ENCODE data around the gene C4orf17. TPM values are rescaled to one million over a fixed set of nuclear protein-coding genes. Genes with fewer than 3 reads are reported as not detected.

Gene C4orf17
- total and polyA plus RNA-seq, 2 of the 8 experiments (the other 6 are each of a cell fraction or from before 2014, with no cell fraction given), result not detected

DNA sequence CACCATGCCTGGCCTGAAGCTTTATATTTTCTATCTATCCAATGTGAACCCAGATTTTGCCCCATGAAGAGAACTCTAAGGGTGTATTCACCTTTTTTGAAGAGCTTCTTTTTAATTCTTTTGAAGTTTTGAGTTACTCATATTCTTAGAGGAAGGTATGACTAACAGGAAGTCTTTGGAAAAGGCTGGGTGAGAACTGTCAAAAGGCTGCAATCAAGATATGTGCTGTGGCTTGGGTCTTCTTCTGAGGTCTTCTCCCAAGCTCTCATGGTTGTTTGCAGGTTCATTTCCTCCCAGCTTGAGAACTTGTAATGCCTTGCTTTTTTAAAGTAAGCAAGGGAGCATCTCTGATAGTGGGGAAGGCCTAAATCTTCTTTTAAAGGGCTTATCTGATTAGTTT is 3.1 kb upstream of the C4orf17 start:
- Histone ChIP-seq H3K9me3 (ENCODE audit: insufficient read depth in 2 of 2, low read depth in 1 of 2, low read length in 1 of 2) (no peaks in the 10 kb centered on the region), H3K4me2 (ENCODE audit: insufficient read depth in 1 of 2, low read depth in 2 of 2, low read length in 2 of 2) (no peak overlapping the region), H3K36me3 (ENCODE audit: control insufficient read depth in 2 of 4, insufficient read depth in 4 of 4, low read length in 3 of 4) (no peaks in the 10 kb centered on the region), H4K20me1 (replicated peaks in 1 of 2; ENCODE audit: control insufficient read depth in 1 of 2, insufficient read depth in 2 of 2, low read length in 2 of 2) (no peaks in the 10 kb centered on the region), H4K5ac (ENCODE audit: insufficient read length, low read depth, low read length) (no peak overlapping the region), H3K4me3 (ENCODE audit: extremely low read depth in 1 of 4, insufficient read depth in 2 of 4, low read depth in 3 of 4, low read length in 4 of 4) (no peak overlapping the region), H3K4ac (replicated peaks; ENCODE audit: insufficient read length, low read depth, low read length) (no peak overlapping the region), H2AK5ac (ENCODE audit: low read depth, low read length) (no peak overlapping the region), H2BK12ac (ENCODE audit: low read depth, low read length) (no peak overlapping the region), H3K14ac (ENCODE audit: insufficient read length) (no peak overlapping the region), H2AFZ (ENCODE audit: low read length) (no peak overlapping the region), H4K91ac (replicated peaks; ENCODE audit: insufficient read length, low read length) (no peak overlapping the region), H3K79me1 (ENCODE audit: low read depth, low read length) (no peaks in the 10 kb centered on the region), H3K56ac (replicated peaks; ENCODE audit: insufficient read length, low read depth, low read length) (no peak overlapping the region), H3K27me3 (replicated peaks in 1 of 4; ENCODE audit: control insufficient read depth in 3 of 4, extremely low read depth in 1 of 4, insufficient read depth in 3 of 4, low read length in 3 of 4) (no peaks in the 10 kb centered on the region), H3K9ac (replicated peaks in 1 of 4; ENCODE audit: extremely low read depth in 1 of 4, low read depth in 3 of 4, low read length in 3 of 4) (no peak overlapping the region), H4K8ac (ENCODE audit: extremely low read depth, insufficient read depth, low read length) (no peak overlapping the region), H3K79me2 (ENCODE audit: control insufficient read depth in 1 of 2, insufficient read depth in 2 of 2, low read length in 2 of 2) (no peaks in the 10 kb centered on the region), H2BK120ac (replicated peaks; ENCODE audit: low read depth, low read length) (no peak overlapping the region), H2BK20ac (ENCODE audit: low read length) (no peak overlapping the region), H2BK15ac (ENCODE audit: low read length) (no peak overlapping the region), H3K23ac (ENCODE audit: insufficient read length) (no peak overlapping the region), H3K4me1 (replicated peaks in 1 of 4; ENCODE audit: control insufficient read depth in 3 of 4, insufficient read depth in 4 of 4, low read length in 3 of 4) (no peaks in the 10 kb centered on the region), H3K18ac (ENCODE audit: extremely low read depth, low read length) (no peak overlapping the region), H3K23me2 (ENCODE audit: low read depth, low read length) (no peaks in the 10 kb centered on the region), H3K27ac (ENCODE audit: low read depth, low read length) (no peak overlapping the region), H2BK5ac (ENCODE audit: low read depth, low read length) (no peak overlapping the region)
- ChIA-PET POLR2A (ENCODE audit: partially characterized antibody) (interaction anchor here (0.6 kb wide), 1 partner anchor 1617 kb away, joined by 3 read pairs; no protein-coding TSS in a partner anchor), CTCF (ENCODE audit: partially characterized antibody) (no interaction called here)
- DNase-seq (ENCODE audit: low read depth in 1 of 2, low spot score in 2 of 2), result no peak
- TF ChIP-seq KDM1A (IDR thresholded peaks at IDR 0.05; ENCODE audit: borderline replicate concordance, low read length) (no peak), NRF1 (IDR thresholded peaks at IDR 0.05; ENCODE audit: low read depth, low read length) (no peak), GTF2F1 (IDR thresholded peaks at IDR 0.05; ENCODE audit: borderline replicate concordance, low read depth, low read length) (no peak), RXRA (IDR thresholded peaks at IDR 0.05; ENCODE audit: insufficient read depth, low read depth, low read length) (no peak), SP1 (IDR thresholded peaks at IDR 0.05; ENCODE audit: low read depth, low read length) (no peak), SP2 (IDR thresholded peaks at IDR 0.05; ENCODE audit: low read length) (no peak), ATF2 (IDR thresholded peaks at IDR 0.05; ENCODE audit: low read length) (no peak)
- TF ChIP-seq, protein P1, sequence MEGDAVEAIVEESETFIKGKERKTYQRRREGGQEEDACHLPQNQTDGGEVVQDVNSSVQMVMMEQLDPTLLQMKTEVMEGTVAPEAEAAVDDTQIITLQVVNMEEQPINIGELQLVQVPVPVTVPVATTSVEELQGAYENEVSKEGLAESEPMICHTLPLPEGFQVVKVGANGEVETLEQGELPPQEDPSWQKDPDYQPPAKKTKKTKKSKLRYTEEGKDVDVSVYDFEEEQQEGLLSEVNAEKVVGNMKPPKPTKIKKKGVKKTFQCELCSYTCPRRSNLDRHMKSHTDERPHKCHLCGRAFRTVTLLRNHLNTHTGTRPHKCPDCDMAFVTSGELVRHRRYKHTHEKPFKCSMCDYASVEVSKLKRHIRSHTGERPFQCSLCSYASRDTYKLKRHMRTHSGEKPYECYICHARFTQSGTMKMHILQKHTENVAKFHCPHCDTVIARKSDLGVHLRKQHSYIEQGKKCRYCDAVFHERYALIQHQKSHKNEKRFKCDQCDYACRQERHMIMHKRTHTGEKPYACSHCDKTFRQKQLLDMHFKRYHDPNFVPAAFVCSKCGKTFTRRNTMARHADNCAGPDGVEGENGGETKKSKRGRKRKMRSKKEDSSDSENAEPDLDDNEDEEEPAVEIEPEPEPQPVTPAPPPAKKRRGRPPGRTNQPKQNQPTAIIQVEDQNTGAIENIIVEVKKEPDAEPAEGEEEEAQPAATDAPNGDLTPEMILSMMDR (IDR thresholded peaks at IDR 0.05; ENCODE audit: control extremely low read depth in 1 of 3, insufficient read depth in 1 of 3, low read depth in 1 of 3, low read length in 3 of 3), result no peak
- no peak for FAIRE-seq

All from H1 (cell line).